OCI-LY1 (cell line): ENCODE results near the gene PRDM15.

Experiments
- CTCF ChIP-seq: fragments of 200-600 bp; sonication (generic), shearing (Covaris generic); IDR thresholded peaks from 2 replicates; pipeline ENCODE4 v1.5.1; 2017; ENCODE audit warnings: mild to moderate bottlenecking, antibody characterized with exemption, low read length, moderate library complexity, mixed read lengths
- EZH2 ChIP-seq: fragments of 200-600 bp; sonication (generic), shearing (Covaris generic); IDR thresholded peaks from 2 replicates; pipeline ENCODE4 v1.8.0; 2017; ENCODE audit warnings: borderline replicate concordance, mixed run types, mild to moderate bottlenecking, antibody characterized with exemption, low read length, moderate library complexity, mixed read lengths

DNA sequence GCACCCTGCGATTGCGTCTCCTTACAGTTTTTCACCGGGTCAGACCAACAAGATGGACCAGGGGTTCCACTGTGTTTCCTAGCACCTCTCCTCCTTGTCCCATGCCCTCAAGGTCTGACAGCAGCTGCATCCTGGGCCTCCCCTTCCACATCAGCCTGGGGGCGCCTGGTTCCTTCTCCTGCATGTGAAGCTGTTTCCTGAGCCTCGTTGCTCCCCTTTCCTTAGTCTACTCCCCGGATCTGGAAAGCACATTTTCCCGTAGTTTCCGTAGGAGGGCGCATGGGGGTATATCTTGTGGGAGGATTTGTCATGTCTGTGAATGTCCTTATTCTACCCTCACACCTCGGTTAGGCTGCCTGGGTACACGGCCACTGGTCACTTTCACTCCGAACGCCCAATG, 6.1 kb downstream of the PRDM15 start:
- no peak for TF ChIP-seq EZH2
- TF ChIP-seq CTCF, result peak; percentile 10; the same call in 1 of the 2 replicates
